Neutrophil (primary cell): ENCODE results near the gene ACP4.
"Not testable (repeated sequence)": the region's sequence is repeated elsewhere in the genome, so short reads cannot be mapped to it uniquely, and the experiment has no call there.

Source experiments
- H3K27ac ChIP-seq: fragments of 200-600 bp; sonication (generic); 2 replicates; pipeline ENCODE4 v1.5.1; 2016; ENCODE audit warnings: mild to moderate bottlenecking, moderate library complexity
- H3K27me3 ChIP-seq: fragments of 200-600 bp; sonication (generic); 2 replicates; pipeline ENCODE4 v1.6.0; 2016; ENCODE audit warnings: mild to moderate bottlenecking
- H3K36me3 ChIP-seq: fragments of 200-600 bp; sonication (generic); 2 replicates; pipeline ENCODE4 v1.5.1; 2017
- H3K4me1 ChIP-seq, 2 experiments: fragments of 200-600 bp in 1 of 2; sonication (generic) in 1 of 2; 1 replicate in 1 of 2; 2 replicates in 1 of 2; pipeline versions ENCODE4 v1.5.1 to v1.6.1; 2013 to 2016; ENCODE audit warnings: low read depth in 1 of 2, low read length in 1 of 2, mild to moderate bottlenecking in 1 of 2, moderate library complexity in 1 of 2; ENCODE audit not compliant: control insufficient read depth in 1 of 2, insufficient read depth in 1 of 2
- H3K4me3 ChIP-seq, 2 experiments: fragments of 200-600 bp in 1 of 2; sonication (generic) in 1 of 2; 1 replicate in 1 of 2; 2 replicates in 1 of 2; pipeline ENCODE4 v1.5.1; 2013 to 2016; ENCODE audit warnings: low read depth in 1 of 2, low read length in 1 of 2, mild to moderate bottlenecking in 1 of 2, moderate library complexity in 1 of 2
- H3K9me3 ChIP-seq: fragments of 200-600 bp; sonication (generic); 2 replicates; pipeline ENCODE4 v1.5.1; 2016
- TF ChIP-seq, protein P1 (sequence below): fragments of 200-600 bp; sonication (generic); IDR thresholded peaks from 2 replicates; pipeline ENCODE4 v1.5.1; 2016; ENCODE audit warnings: antibody characterized with exemption

ACP4 gene

DNA sequence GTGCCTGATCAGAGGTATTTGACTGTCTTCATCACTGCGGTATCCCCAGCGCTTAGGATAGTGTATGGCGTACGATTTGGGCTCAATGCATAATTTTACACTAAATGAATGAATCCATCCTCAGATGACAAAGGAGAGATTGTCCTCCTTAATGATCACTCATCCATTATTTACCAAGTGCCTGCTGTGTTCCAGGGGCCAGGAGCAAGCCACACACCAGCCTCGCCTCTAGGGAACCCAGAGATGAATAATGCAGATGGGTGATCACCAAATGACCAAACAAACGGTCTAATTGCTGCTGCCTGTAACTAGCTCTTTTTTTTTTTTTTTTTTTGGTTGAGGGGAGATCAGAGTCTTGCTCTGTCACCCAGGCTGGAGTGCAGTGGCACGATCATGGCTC lies 25.8 kb upstream of the ACP4 start:
- no peak overlapping the region for H3K27ac ChIP-seq
- H3K4me1 ChIP-seq, result no peaks in the 10 kb centered on the region
- H3K27me3 ChIP-seq, result no peaks in the 10 kb centered on the region
- H3K4me3 ChIP-seq, result no peak overlapping the region
- no peaks in the 10 kb centered on the region for H3K36me3 ChIP-seq
- TF ChIP-seq, protein P1, sequence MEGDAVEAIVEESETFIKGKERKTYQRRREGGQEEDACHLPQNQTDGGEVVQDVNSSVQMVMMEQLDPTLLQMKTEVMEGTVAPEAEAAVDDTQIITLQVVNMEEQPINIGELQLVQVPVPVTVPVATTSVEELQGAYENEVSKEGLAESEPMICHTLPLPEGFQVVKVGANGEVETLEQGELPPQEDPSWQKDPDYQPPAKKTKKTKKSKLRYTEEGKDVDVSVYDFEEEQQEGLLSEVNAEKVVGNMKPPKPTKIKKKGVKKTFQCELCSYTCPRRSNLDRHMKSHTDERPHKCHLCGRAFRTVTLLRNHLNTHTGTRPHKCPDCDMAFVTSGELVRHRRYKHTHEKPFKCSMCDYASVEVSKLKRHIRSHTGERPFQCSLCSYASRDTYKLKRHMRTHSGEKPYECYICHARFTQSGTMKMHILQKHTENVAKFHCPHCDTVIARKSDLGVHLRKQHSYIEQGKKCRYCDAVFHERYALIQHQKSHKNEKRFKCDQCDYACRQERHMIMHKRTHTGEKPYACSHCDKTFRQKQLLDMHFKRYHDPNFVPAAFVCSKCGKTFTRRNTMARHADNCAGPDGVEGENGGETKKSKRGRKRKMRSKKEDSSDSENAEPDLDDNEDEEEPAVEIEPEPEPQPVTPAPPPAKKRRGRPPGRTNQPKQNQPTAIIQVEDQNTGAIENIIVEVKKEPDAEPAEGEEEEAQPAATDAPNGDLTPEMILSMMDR, result no peak
- no peaks in the 10 kb centered on the region for H3K9me3 ChIP-seq

DNA sequence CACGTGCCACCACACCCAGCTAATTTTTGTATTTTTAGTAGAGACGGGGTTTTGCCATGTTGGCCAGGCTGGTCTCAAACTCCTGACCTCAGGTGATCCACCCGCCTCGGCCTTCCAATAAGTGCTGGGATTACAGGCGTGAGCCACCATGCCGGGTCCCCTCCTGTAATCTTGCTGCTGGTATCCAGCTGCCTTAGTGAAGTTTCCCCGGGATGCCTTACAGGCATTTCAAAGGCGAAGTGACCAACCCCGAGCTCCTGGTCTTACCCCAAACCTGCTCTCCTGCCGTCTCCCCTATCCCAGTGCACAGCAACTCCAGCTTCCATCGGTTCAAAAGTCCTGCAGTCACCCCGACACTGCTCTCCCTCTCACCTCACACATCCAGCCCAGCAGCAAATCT lies 23.5 kb upstream of the ACP4 start:
- not testable (repeated sequence) for H3K4me1 ChIP-seq, H3K27me3 ChIP-seq

DNA sequence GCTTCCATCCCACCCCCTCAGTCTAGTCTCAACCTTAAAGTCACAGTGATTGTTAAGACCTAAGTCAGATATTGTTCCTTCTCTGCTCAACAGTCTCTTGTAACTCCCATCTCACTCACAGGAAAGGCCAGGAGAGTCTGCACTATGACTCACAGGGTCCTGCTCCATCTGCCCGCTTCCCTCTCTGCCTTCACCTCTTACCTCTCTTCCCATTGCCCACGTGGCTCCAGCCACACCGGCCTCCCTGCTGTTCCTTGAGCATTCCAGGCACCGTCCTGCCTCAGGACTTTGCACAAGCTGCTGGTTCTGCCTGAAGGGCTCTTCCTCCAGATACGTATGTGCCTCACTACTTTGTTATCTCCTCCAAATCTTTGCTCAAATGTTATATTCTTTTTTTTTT lies 23.0 kb upstream of the ACP4 start:
- not testable (repeated sequence) for H3K27ac ChIP-seq, H3K27me3 ChIP-seq, H3K36me3 ChIP-seq, H3K9me3 ChIP-seq, H3K4me1 ChIP-seq, H3K4me3 ChIP-seq

More for the DNA sequence above, 23.5 kb upstream of the ACP4 start:
- not testable (repeated sequence) for H3K27ac ChIP-seq, H3K4me3 ChIP-seq, H3K36me3 ChIP-seq, H3K9me3 ChIP-seq

DNA sequence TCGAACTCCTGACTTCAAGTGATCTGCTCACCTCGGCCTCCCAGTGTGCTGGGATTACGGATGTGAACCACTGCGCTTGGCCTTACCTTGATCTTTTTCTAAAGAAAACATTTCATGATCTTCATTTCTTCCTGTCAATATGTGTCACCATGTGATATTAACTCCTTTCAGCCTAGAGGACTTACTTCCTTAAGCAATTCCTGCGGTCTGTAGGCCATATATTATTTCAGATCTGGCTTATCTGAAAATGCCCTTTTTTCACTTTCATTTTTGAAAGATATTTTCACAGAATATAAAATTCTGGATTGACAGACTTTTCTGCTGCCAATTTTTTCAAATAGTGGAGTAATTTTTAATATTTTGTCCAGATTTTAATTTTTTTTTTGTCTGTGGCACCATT lies 21.9 kb upstream of the ACP4 start:
- no peaks in the 10 kb centered on the region for H3K27me3 ChIP-seq
- H3K36me3 ChIP-seq, result no peaks in the 10 kb centered on the region
- H3K4me3 ChIP-seq, result no peak overlapping the region
- H3K4me1 ChIP-seq, result no peaks in the 10 kb centered on the region
- no peak overlapping the region for H3K27ac ChIP-seq
- no peaks in the 10 kb centered on the region for H3K9me3 ChIP-seq
- TF ChIP-seq, protein P1, result no peak

DNA sequence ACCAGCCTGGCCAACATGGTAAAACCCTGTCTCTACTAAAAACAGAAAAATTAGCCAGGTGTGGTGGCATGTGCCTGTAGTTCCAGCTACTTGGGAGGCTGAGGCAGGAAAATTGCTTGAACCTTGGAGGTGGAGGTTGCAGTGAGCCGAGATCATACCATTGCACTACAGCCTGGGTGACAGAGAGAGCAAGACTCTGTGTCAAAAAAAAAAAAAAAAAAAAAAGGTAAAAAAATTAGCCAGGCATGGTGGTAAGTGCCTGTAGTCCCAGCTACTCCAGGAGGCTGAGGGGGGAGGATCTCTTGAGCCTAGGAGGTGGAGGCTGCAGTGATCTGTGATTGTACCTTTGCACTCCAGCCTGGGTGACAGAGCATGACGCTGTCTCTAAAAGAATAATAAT lies 20.1 kb upstream of the ACP4 start, which contains the start of gene GPR32:
GPR32 (plus strand) TSS at position 301 of the 400 bp plus-strand sequence. CDS start 137 bp downstream, outside the sequence.
- H3K27me3 ChIP-seq, H3K4me1 ChIP-seq, H3K36me3 ChIP-seq, H3K4me3 ChIP-seq, H3K27ac ChIP-seq, H3K9me3 ChIP-seq: not testable (repeated sequence)

DNA sequence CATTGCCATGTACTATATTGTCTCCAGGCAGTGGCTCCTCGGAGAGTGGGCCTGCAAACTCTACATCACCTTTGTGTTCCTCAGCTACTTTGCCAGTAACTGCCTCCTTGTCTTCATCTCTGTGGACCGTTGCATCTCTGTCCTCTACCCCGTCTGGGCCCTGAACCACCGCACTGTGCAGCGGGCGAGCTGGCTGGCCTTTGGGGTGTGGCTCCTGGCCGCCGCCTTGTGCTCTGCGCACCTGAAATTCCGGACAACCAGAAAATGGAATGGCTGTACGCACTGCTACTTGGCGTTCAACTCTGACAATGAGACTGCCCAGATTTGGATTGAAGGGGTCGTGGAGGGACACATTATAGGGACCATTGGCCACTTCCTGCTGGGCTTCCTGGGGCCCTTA lies 19.3 kb upstream of the ACP4 start:
- no peaks in the 10 kb centered on the region for H3K36me3 ChIP-seq
- TF ChIP-seq, protein P1, result no peak

DNA sequence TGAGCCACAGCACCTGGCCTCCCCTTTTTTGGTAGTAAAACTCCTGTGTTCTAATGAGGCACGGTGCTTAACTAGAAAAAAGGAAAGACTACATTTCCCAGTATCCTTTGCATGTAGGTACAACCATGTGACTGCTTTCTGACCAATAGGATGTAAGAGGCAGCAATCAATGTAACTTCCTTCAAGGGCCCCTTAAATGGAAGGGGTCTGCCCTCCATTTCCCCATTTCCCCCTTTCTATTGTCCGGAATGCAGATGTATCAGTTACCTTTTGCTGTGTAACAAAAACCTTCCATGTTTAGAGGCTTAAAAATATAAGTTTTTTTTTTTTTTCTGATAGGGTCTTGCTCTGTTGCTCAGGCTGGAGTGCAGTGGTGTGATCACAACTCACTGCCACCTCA lies 17.7 kb upstream of the ACP4 start:
- H3K9me3 ChIP-seq, result no peaks in the 10 kb centered on the region
- no peaks in the 10 kb centered on the region for H3K36me3 ChIP-seq
- no peak overlapping the region for H3K4me3 ChIP-seq
- TF ChIP-seq, protein P1, result no peak
- H3K4me1 ChIP-seq, result no peaks in the 10 kb centered on the region
- H3K27ac ChIP-seq, result no peak overlapping the region
- H3K27me3 ChIP-seq, result peaks cover 28% of the 10 kb centered on the region

More for the DNA sequence above, 19.3 kb upstream of the ACP4 start:
- H3K9me3 ChIP-seq, result no peaks in the 10 kb centered on the region
- no peaks in the 10 kb centered on the region for H3K4me1 ChIP-seq
- H3K27me3 ChIP-seq, result peaks cover 14% of the 10 kb centered on the region
- H3K27ac ChIP-seq, result no peak overlapping the region
- no peak overlapping the region for H3K4me3 ChIP-seq

DNA sequence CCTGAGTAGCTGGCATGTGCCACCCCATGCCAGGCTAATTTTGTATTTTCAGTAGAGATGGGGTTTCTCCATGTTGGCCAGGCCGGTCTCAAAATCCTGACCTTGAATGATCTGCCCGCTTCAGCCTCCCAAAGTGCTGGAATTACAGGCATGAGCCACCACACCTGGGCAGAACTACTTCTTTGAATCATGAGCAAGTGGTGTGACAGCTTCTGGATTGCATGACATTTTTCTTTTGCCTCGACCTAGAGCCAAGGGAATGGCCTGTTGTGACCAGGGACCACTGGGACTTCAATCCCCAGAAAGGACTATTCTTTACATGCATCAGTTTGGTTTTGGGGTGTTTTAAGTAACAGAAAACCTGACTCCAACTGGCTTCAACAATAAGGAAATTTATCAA lies 17.3 kb upstream of the ACP4 start:
- not testable (repeated sequence) for H3K27ac ChIP-seq, H3K36me3 ChIP-seq, H3K4me3 ChIP-seq, H3K4me1 ChIP-seq, H3K9me3 ChIP-seq
- peaks cover 32% of the 10 kb centered on the region for H3K27me3 ChIP-seq

DNA sequence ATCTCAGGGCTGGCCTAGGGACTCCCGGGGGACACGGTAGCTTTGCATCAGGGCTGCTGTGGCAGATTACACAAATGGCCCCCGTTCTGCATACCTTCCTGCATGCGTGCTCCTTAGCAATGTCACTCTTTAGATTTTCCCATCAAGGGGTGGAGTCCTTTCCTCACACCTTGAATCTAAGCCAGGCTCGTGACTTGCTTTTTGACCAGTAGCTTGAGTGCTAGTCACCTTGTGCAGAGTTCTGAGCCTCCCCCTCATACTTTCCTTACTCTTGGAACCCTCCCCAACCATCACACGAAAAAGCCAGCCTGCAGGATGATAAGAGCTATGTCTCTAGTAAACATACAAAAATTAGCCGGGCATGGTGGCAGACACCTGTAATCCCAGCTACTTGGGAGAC lies 16.8 kb upstream of the ACP4 start:
- H3K36me3 ChIP-seq, H3K27ac ChIP-seq, H3K4me3 ChIP-seq, H3K4me1 ChIP-seq, H3K9me3 ChIP-seq: not testable (repeated sequence)
- peaks cover 38% of the 10 kb centered on the region for H3K27me3 ChIP-seq
